BLaER1 treated with 17β-estradiol and CSF1 and Interleukin-3, amounts not matched to agents 10 nM and 100 nM (cell line): ENCODE measurements around the gene BHMT2.

Source experiments
- H3K27ac ChIP-seq, 11 experiments: shearing (Covaris generic); formaldehyde crosslinking; 2 replicates each; pipeline ENCODE4 v1.8.1; 2022
- H3K27me3 ChIP-seq, 11 experiments: shearing (Covaris generic); formaldehyde crosslinking; 2 replicates each; pipeline ENCODE4 v1.8.1; 2022
- H3K36me3 ChIP-seq, 11 experiments: shearing (Covaris generic); formaldehyde crosslinking; 2 replicates each; pipeline ENCODE4 v1.8.1; 2022
- H3K4me1 ChIP-seq, 10 experiments: shearing (Covaris generic); formaldehyde crosslinking; 2 replicates each; pipeline ENCODE4 v1.8.1; 2022
- H3K4me2 ChIP-seq, 11 experiments: shearing (Covaris generic); formaldehyde crosslinking; 2 replicates each; pipeline ENCODE4 v1.8.1; 2022
- H3K4me3 ChIP-seq, 10 experiments: shearing (Covaris generic); formaldehyde crosslinking; 2 replicates each; pipeline ENCODE4 v1.8.1; 2022
- H3K9ac ChIP-seq, 11 experiments: shearing (Covaris generic); formaldehyde crosslinking; 2 replicates each; pipeline ENCODE4 v1.8.1; 2022
- H3K9me3 ChIP-seq, 11 experiments: shearing (Covaris generic); formaldehyde crosslinking; replicated peaks in 1 of 11; 2 replicates each; pipeline ENCODE4 v1.8.1; 2022
- H4K20me1 ChIP-seq, 11 experiments: shearing (Covaris generic); formaldehyde crosslinking; 2 replicates each; pipeline ENCODE4 v1.8.1; 2022
- Cebpa-rat ChIP-seq, 11 experiments: shearing (Covaris generic); IDR thresholded peaks; 2 replicates each; pipeline ENCODE4 v1.8.1; 2022

Gene BHMT2

DNA sequence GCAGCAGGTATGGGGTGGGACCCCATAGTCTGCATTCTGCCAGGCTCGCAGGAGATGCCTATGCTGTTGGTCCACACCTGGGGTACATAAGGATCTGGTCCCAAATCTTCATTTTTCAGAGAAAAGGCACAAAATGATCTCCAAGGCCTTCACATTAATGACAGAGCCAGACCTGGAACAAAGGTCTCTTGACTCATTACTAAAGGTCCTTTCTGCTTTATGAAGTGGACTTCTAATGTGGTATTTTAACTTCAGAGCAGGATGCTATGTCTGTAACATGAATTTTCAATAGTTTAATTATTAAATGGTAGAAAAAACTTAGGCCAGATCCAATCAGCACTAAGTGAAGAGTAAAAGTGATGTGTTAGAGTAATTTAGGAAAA, 38.1 kb upstream of the BHMT2 start:
- TF ChIP-seq Cebpa-rat (IDR thresholded peaks at IDR 0.05): no peak
- Histone ChIP-seq H3K27ac (no peak overlapping the region), H3K4me2 (no peak overlapping the region), H4K20me1 (no peaks in the 10 kb centered on the region), H3K4me3 (no peak overlapping the region), H3K9ac (no peak overlapping the region), H3K9me3 (no peaks in the 10 kb centered on the region), H3K36me3 (no peaks in the 10 kb centered on the region), H3K4me1 (no peaks in the 10 kb centered on the region), H3K27me3 (no peaks in the 10 kb centered on the region)

GRCh38 chr5:79032031-79032695, 37.4 kb upstream of the BHMT2 start:
- H3K27ac ChIP-seq: no peak overlapping the region
- TF ChIP-seq Cebpa-rat (IDR thresholded peaks at IDR 0.05): no peak
- H3K4me3 ChIP-seq: no peak overlapping the region

DNA sequence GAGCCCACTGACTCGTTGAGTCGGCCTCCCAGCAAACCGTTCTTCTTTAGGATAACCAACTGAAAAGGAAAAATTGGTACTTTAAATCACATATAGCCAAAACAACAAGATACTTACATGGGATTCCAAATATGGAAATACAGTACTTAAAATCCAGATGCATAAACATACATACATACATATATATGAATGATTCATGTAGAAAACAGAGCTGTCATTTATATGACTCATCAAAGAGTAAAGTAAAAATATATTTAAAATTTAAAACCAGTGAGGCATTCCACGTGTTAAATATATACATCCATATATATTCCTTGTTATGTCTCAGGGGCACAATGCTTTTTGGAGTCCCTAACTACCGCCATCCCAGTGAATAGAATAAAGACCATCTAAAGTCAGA, 36.8 kb upstream of the BHMT2 start:
- H3K4me2 ChIP-seq: no peak overlapping the region
- TF ChIP-seq Cebpa-rat (IDR thresholded peaks at IDR 0.05): no peak
- no peaks in the 10 kb centered on the region for H3K27me3 ChIP-seq
- H3K9me3 ChIP-seq: peaks cover 0 to 10% (median 7%) of the 10 kb centered on the region in 11 experiments; a peak in 9 of 22 replicates
- no peaks in the 10 kb centered on the region for H4K20me1 ChIP-seq
- no peak overlapping the region for H3K4me3 ChIP-seq
- no peaks in the 10 kb centered on the region for H3K4me1 ChIP-seq
- H3K36me3 ChIP-seq: no peaks in the 10 kb centered on the region
- no peak overlapping the region for H3K27ac ChIP-seq
- no peak overlapping the region for H3K9ac ChIP-seq

More at GRCh38 chr5:79032031-79032695, 37.4 kb upstream of the BHMT2 start:
- Histone ChIP-seq H4K20me1 (no peaks in the 10 kb centered on the region), H3K36me3 (no peaks in the 10 kb centered on the region), H3K4me2 (no peak overlapping the region), H3K27me3 (no peaks in the 10 kb centered on the region), H3K9ac (no peak overlapping the region), H3K9me3 (peaks cover 0 to 7% (median 5%) of the 10 kb centered on the region in 11 experiments; a peak in 7 of 22 replicates), H3K4me1 (no peaks in the 10 kb centered on the region)

DNA sequence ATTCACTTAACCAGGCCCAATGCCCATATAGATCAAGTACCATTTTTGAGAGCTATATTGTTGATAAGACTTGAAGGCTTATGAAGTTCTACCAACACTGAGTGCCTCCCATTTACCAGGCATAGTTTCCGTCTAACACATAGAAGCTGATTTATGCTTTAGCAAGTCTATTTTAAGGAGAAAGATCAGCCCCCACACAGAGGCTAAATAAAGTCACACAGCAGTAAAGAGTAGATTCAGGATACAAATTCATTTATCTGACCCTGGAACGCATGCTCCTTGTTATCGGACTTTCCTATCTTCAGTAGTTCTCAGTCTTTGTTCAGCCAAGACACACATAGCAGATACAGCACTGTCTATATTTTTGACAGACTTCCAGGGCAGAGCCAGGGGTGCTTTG, 34.3 kb upstream of the BHMT2 start:
- H3K9ac ChIP-seq: no peak overlapping the region
- H3K4me1 ChIP-seq: no peaks in the 10 kb centered on the region
- H3K4me2 ChIP-seq: no peak overlapping the region
- H4K20me1 ChIP-seq: no peaks in the 10 kb centered on the region
- no peaks in the 10 kb centered on the region for H3K36me3 ChIP-seq
- H3K9me3 ChIP-seq: peaks cover 0 to 17% (median 7%) of the 10 kb centered on the region in 11 experiments; a peak in 11 of 22 replicates
- no peak for TF ChIP-seq Cebpa-rat (IDR thresholded peaks at IDR 0.05)
- H3K27me3 ChIP-seq: no peaks in the 10 kb centered on the region
- H3K4me3 ChIP-seq: no peak overlapping the region
- H3K27ac ChIP-seq: no peak overlapping the region

DNA sequence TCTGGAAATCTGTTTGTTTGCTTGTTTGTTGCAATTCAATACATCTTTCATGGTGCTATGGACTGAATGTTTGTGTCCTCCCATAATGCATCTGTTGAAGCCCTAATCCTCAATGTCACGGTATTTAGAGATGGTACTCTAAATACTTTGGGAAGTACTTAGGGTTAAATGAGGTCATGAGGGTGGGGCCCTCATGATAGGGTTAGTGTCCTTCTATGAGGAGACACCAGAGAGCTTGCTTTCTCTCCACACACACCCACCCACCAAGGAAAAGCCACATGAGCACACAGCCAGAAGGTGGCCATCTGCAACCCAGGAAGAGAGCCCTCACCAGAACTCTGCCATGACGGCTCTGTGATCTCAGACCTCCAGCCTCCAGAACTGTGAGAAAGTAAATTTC, 32.8 kb upstream of the BHMT2 start:
- no peak overlapping the region for H3K4me3 ChIP-seq
- H3K27me3 ChIP-seq: no peaks in the 10 kb centered on the region
- H3K4me1 ChIP-seq: no peaks in the 10 kb centered on the region
- no peak overlapping the region for H3K27ac ChIP-seq
- no peak overlapping the region for H3K4me2 ChIP-seq
- no peaks in the 10 kb centered on the region for H3K36me3 ChIP-seq
- H3K9ac ChIP-seq: no peak overlapping the region
- no peak for TF ChIP-seq Cebpa-rat (IDR thresholded peaks at IDR 0.05)
- no peaks in the 10 kb centered on the region for H4K20me1 ChIP-seq
- H3K9me3 ChIP-seq: peaks cover 0 to 17% (median 7%) of the 10 kb centered on the region in 11 experiments; a peak in 11 of 22 replicates

GRCh38 chr5:79042188-79042587, 27.4 kb upstream of the BHMT2 start:
- H3K4me3 ChIP-seq: no peak overlapping the region
- H4K20me1 ChIP-seq: no peaks in the 10 kb centered on the region
- H3K4me2 ChIP-seq: no peak overlapping the region
- no peak overlapping the region for H3K27ac ChIP-seq
- no peak overlapping the region for H3K9ac ChIP-seq
- TF ChIP-seq Cebpa-rat (IDR thresholded peaks at IDR 0.05): no peak
- no peaks in the 10 kb centered on the region for H3K36me3 ChIP-seq
- H3K9me3 ChIP-seq: peaks cover 0 to 10% (median 3%) of the 10 kb centered on the region in 11 experiments; a peak in 11 of 22 replicates
- no peaks in the 10 kb centered on the region for H3K27me3 ChIP-seq
- H3K4me1 ChIP-seq: no peaks in the 10 kb centered on the region

GRCh38 chr5:79047199-79047598, 22.4 kb upstream of the BHMT2 start:
- no peak for TF ChIP-seq Cebpa-rat (IDR thresholded peaks at IDR 0.05)
- H3K27ac ChIP-seq: no peak overlapping the region

DNA sequence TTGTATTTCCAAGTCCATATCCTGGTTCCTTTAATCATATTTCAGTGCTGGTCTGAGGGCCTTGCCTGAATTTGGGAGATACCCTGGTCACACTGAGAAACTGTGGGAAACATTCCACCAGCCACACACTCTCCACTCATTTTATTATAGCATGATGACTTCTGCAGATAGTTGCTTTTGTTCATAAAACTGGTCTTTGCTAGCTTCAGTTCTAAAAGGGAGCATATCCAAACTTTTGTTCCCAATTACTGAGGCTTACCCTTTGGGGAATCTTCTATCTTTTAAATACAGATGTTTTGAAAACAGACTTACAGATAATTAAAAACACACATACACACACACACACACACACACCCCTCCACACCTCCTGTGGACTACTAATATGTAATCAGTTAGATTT, 21.1 kb upstream of the BHMT2 start:
- Histone ChIP-seq H3K27ac (no peak overlapping the region), H3K36me3 (no peaks in the 10 kb centered on the region), H3K4me2 (no peak overlapping the region), H3K27me3 (no peaks in the 10 kb centered on the region), H3K4me1 (no peaks in the 10 kb centered on the region), H3K4me3 (no peak overlapping the region), H4K20me1 (no peaks in the 10 kb centered on the region), H3K9ac (no peak overlapping the region), H3K9me3 (peaks cover 3 to 22% (median 11%) of the 10 kb centered on the region in 11 experiments; a peak in 15 of 22 replicates)
- TF ChIP-seq Cebpa-rat (IDR thresholded peaks at IDR 0.05): no peak

More at GRCh38 chr5:79047199-79047598, 22.4 kb upstream of the BHMT2 start:
- H3K9ac ChIP-seq: no peak overlapping the region
- H3K36me3 ChIP-seq: no peaks in the 10 kb centered on the region
- H4K20me1 ChIP-seq: no peaks in the 10 kb centered on the region
- H3K9me3 ChIP-seq: peaks cover 0 to 11% (median 6%) of the 10 kb centered on the region in 11 experiments; a peak in 15 of 22 replicates
- no peaks in the 10 kb centered on the region for H3K27me3 ChIP-seq
- no peaks in the 10 kb centered on the region for H3K4me1 ChIP-seq
- H3K4me2 ChIP-seq: no peak overlapping the region
- H3K4me3 ChIP-seq: no peak overlapping the region

- Histone ChIP-seq H4K20me1 (no peaks in the 10 kb centered on the region), H3K4me2 (no peak overlapping the region), H3K36me3 (no peaks in the 10 kb centered on the region), H3K4me3 (no peak overlapping the region), H3K9ac (no peak overlapping the region), H3K4me1 (no peaks in the 10 kb centered on the region), H3K9me3 (peaks cover 3 to 22% (median 11%) of the 10 kb centered on the region in 11 experiments; a peak in 15 of 22 replicates), H3K27me3 (no peaks in the 10 kb centered on the region), H3K27ac (no peak overlapping the region)
- TF ChIP-seq Cebpa-rat (IDR thresholded peaks at IDR 0.05): no peak
Measured at GRCh38 chr5:79050498-79050897, 19.1 kb upstream of the BHMT2 start.

GRCh38 chr5:79053321-79053720, 16.2 kb upstream of the BHMT2 start:
- Histone ChIP-seq H4K20me1 (no peaks in the 10 kb centered on the region), H3K36me3 (no peaks in the 10 kb centered on the region), H3K9me3 (peaks cover 3 to 22% (median 11%) of the 10 kb centered on the region in 11 experiments; a peak in 15 of 22 replicates), H3K27ac (no peak overlapping the region), H3K4me3 (no peak overlapping the region), H3K9ac (no peak overlapping the region), H3K27me3 (no peaks in the 10 kb centered on the region), H3K4me2 (no peak overlapping the region), H3K4me1 (no peaks in the 10 kb centered on the region)
- no peak for TF ChIP-seq Cebpa-rat (IDR thresholded peaks at IDR 0.05)
